MM.1S (cell line): Measurements from ENCODE around the gene LACRT.

ENCODE experiments used
- CTCF ChIP-seq: fragments of 300-600 bp; sonication (generic); IDR thresholded peaks from 2 replicates; pipeline ENCODE4 v1.5.1; 2016; ENCODE audit warnings: antibody characterized with exemption, low read length, mixed read lengths
- EZH2 ChIP-seq: fragments of 300-600 bp; sonication (generic); optimal IDR thresholded peaks from 2 replicates; pipeline ENCODE3; 2017; ENCODE audit warnings: low read depth, mild to moderate bottlenecking, antibody characterized with exemption, low read length, mixed read lengths

GRCh38 chr12:54588890-54589267 lies 45.8 kb downstream of the LACRT start:
- TF ChIP-seq CTCF (no peak), EZH2 (no peak)
